CD1c-positive myeloid dendritic cell (primary cell): ENCODE results near the gene GRID1.
"Not testable (repeated sequence)": the region's sequence is repeated elsewhere in the genome, so short reads cannot be mapped to it uniquely, and the experiment has no call there.

Source experiments
- DNase-seq: peaks from one replicate; pipeline ENCODE4 v3.0.0-alpha.2; 2016; ENCODE audit errors: extremely low spot score

The GRID1 gene

DNA sequence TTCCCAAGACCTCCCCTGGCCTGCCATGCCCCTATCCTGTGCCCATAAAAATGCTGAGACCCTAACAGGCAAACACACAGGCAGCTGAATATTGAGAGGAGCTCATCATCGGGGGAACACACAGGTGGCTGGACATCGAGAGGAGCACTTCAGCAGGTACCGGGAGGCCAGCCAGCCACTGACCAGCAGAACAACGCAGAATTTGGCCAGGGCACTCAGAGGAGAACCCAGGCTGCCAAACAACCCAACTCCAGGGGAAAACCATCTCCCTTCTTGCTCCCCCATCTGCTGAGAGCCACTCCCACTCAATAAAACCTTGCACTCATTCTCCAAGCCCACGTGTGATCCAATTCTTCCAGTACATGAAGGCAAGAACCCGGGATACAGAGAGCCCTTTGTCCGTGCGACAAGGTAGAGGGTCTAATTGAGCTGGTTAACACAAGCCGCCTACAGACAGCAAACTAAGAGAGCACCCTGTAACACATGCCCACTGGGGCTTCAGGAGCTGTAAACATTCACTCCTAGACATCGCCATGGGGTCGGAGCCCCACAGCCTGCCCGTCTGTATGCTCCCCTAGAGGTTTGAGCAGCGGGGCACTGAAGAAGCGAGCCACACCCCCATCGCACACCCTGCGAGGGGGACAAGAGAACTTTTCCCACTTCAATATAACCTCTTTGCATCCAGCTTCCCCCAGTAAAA, 258.8 kb downstream of the GRID1 start:
- DNase-seq, result not testable (repeated sequence)

DNA sequence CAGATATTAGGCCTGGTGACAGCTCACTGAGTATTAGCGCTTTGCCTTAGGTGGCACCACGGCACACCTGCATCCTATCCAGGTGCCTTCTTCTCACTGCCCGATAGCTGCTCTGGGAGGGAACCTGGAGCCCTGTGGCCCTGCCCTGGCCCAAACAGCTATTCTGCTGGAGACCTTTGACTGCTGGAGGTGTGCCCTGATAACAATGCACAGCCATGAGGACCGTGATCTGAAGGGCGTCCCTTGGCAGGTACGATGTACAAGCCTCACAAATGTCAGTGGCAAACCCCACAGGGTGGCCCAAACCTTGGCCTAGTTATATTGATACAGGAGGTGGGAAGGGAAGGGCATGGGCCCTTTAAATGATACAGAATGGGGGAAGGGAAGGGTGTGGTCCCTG, 259.5 kb downstream of the GRID1 start:
- no peak for DNase-seq

DNA sequence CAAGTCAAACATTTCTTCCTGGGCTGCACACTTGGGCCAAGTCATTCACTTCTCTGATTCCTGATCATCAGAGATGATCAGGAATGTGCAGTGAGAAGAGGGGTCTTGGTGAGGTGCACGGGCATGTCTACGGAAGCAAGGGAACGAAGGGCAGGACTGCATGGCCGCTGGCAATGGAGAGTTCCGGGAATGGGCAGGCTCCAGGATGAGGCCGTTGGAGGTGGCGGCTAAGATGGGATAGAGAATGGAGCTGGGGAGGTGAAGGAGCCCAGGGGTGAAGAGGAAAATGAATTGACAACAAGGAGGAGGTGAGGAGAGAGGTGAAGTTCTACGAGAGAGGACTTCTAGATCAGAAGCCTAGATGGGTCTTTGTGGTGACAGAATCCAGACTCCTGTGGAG, 260.0 kb downstream of the GRID1 start:
- DNase-seq, result no peak

DNA sequence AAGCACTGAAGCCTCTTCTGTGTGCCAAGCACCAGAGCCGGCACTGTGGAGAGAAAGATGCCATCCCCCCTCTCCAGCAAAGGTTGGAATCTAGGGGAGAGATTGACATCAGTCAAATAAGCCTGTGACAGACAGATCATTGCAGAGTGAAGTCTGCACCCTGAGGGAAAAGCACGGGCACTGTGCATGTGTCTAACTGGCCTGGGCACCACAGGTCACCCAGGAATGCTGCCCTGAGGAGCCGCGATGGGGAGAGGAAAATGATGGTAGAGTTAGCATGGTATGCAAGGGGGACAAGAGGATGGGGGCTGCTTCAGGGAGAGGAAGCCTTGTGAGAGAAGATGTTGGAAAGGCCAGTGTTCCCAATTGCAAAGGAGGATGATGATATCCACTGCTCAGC, 261.0 kb downstream of the GRID1 start:
- DNase-seq, result no peak

- DNase-seq, result no peak
These were observed 261.4 kb downstream of the GRID1 start for GRCh38 chr10:86105181-86105580.

GRCh38 chr10:86104611-86105145, 261.9 kb downstream of the GRID1 start:
- DNase-seq, result no peak

DNA sequence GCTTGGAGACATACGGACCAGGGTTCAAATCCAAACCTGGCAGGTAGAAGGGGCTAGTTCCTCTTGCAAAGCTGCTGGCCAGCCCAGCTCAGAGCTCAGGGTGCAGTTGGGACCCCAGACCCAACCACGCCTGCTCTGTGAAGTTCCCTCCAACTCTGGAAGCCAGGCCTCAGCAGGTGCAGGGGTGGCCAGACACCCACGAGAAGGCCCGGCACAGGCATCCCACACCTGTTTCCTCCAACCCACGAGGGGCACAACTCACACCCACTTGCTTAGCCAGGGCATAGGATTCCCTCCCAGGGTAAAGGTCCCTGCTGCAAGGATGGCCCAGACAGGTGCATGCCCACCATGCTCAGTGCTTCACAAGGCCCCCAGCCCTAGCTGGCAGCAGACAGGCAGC, 262.4 kb downstream of the GRID1 start:
- no peak for DNase-seq

- DNase-seq, result no peak
These were observed 263.0 kb downstream of the GRID1 start for GRCh38 chr10:86103391-86104101.

DNA sequence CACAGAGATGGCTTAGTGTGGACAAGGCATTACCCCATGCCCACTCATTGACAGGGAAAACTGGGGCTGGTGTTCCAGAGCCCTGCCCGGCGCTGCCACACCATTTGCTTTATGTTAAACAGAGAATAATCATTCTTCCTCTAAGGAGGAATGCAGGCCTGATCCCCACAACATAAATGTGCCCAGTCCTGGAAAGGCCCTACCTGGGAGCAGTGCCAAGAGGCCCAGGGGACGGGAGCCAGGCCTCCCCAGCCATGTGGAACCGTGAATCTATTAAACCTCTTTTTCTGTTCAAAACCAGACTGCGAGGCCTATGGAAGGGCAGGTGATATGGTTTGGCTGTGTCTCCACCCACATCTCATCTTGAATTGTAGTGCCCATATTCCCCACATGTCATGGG, 264.1 kb downstream of the GRID1 start:
- no peak for DNase-seq

- DNase-seq, result no peak
These were observed 264.6 kb downstream of the GRID1 start for GRCh38 chr10:86102031-86102430.

GRCh38 chr10:86100581-86101061, 266.0 kb downstream of the GRID1 start:
- peak; percentile 47 for DNase-seq

- no peak for DNase-seq
These were observed 266.9 kb downstream of the GRID1 start for GRCh38 chr10:86099542-86100334.

DNA sequence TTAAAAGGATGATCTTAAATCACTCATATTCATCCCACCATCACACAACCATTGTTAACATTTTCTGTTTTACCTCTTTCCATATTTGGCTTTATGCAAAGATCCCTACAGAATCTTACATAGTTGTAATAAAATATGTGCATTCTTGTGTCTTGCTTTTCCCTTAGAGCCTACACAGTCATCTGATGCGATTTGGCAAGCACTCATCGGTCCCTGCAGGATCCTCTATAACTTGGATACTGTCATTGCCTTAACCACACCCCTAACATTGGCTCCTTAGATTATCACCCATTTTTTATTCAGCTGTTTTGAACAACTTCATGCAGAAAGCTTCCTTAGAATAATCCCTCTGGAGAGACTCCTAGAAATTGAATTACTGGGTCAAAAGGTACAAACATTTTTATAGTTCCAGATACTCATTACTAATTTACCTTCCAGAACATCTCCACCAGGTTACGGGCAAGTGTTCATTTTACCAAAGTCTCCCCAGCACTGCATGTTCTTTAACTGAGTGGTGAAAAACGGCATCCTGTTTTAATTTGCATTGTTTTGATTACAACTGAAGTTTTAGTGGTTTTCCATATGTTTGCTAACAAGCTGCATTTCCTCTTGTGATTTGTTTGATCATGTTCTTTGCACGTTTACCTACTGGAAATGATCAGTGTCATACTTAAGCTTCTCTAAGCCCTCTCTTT, 268.3 kb downstream of the GRID1 start:
- no peak for DNase-seq

- not testable (repeated sequence) for DNase-seq
These were observed 271.5 kb downstream of the GRID1 start for GRCh38 chr10:86095061-86095460.

DNA sequence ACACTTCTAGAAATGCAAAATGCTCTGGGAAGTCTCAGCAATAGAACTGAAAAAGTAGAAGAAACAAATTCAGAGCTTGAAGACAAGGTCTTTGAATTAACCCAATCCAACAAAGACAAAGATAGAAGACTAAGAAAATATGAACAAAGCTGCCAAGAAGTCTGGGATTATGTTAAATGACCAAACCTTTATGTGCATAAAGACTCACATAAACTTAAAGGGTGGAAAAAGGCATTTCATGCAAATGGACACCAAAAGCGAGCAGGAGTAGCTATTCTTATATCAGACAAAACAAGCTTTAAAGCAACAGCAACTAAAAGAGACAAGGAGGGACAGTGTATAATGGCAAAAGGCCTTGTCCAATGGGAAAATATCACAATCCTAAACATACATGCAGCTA, 274.3 kb downstream of the GRID1 start:
- not testable (repeated sequence) for DNase-seq

DNA sequence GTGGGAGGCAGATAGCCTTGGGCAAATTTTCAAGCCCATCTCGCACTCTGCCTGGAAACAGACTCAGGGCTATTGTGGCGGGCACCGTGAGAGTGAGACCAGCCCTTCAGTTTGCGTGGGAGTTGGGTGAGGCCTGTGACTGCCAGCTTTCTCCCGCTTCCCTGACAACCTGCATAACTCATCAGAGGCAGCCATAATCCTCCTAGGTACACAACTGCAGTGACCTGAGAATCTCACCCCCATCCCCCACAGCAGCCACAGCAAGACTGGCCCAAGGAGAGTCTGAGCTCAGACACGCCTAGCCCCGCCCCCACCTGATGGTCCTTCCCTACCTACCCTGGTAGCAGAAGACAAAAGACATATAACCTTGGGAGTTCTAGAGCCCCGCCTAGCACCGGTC, 275.4 kb downstream of the GRID1 start:
- no peak for DNase-seq

DNA sequence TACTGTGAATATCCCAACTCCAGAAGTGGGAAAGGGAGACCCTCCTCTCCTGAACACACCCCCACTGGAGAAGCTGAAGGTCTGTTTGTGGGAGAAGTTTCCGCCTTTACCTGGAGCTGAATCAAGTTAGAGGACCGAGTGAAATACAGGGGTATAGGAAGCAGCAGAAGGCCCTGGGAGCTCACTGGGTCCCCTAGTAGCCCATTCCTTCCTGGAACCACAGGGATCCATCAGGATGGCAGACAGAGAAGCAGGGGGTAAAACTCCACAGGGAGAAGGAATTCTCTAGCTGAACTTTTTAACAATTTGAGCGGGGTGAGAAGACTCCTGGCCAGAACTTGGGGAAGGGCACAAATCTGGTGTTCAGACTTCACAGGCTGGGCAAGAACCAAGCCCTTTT, 275.8 kb downstream of the GRID1 start:
- no peak for DNase-seq

DNA sequence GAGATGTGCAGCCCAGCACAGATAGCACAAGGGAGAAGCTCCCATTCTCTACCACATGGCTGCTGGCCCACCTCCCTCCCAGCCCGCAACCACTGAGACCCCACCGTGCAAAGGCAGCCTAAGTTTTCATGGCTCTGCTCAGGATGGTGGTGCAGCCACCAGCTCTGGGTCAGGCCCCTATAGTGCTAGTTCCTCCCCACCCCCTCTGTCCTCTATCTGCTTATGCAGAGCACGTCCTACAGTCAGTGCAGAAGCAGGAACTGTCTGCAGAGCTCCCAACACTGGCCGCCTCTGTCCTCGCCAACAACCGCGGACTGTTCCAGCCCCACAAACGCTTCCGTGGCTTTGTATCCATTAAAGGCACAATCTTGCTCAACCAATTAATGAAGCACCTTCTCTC, 278.9 kb downstream of the GRID1 start:
- DNase-seq, result no peak

DNA sequence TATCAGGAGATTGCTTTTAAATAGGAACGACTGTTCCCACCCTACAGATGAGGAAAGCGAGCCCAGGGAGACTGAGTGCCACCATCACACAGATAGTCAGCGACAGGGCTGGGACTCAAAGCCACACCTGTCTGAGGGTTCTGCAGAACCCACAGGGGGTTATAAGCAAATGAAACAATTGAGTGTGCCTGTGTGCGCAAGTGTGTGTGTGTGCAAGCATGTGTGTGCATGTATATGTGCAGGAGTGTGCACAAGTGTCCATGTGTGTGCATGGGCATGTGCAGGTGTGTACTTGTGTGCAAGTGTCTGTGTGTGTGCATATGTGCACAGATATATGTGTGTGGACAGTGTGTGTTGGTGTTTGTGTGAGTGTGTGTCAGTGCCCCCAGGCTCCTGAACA, 280.2 kb downstream of the GRID1 start:
- DNase-seq, result no peak

DNA sequence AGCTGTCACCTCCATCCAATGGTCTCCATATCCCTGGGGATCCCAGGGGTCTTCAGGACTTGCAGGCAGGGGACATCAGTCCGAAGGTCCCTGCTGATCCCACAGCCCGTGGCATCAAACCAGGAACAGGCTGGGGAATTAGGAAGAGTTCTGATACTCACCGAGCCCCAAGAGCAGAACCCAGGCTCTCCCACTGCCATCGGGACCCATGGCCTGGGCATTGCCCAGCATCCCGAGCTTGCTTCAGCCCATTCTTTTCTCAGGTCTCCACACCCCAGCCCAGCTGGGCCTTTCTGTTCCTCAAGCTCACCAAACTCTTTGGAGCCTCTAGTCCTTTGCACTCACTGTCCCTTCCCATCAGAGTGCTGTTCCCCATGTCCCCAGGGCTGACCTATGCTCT, 280.9 kb downstream of the GRID1 start:
- DNase-seq, result no peak

GRCh38 chr10:86085136-86085535, 281.5 kb downstream of the GRID1 start:
- DNase-seq, result no peak

DNA sequence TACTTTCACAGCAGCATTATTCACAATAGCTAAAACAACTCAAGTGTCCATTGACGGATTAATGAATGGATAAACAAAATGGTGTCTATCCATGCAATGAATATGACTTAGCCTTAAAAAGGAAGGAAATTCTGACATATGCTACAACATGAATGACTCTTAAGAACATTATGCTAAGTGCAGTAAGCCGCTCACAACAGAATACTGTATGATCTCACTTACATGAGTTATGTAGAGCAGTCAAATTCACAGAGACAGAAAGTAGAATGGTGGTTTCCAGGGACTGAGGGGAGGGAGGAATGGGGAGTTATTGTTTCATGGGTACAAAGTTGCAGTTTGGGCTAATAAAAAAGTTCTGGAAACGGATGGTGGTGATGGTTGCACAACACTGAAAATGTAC, 282.0 kb downstream of the GRID1 start:
- no peak for DNase-seq
